Measurements from ENCODE around the gene TRABD2A. TPM values are rescaled to one million over a fixed set of nuclear protein-coding genes. Genes with fewer than 3 reads are reported as not detected.

TRABD2A gene
- total RNA-seq, 3 donors from 2014 or later (not counting 1 experiment from before 2014, with no cell fraction given), result 1.4 to 6.3 (median 6.3) TPM

- TF ChIP-seq CTCF (IDR thresholded peaks at IDR 0.05), result no peak
- H3K36me3 Mint-ChIP-seq, result no peaks in the 10 kb centered on the region
- no peak overlapping the region for H3K27ac Mint-ChIP-seq
- Histone ChIP-seq H3K36me3 (ENCODE audit: control insufficient read depth, insufficient read depth, low read length) (no peaks in the 10 kb centered on the region), H3K4me1 (ENCODE audit: control insufficient read depth, insufficient read depth, low read length) (peaks cover 37% of the 10 kb centered on the region), H3K9me3 (ENCODE audit: control insufficient read depth, insufficient read depth, low read length) (no peaks in the 10 kb centered on the region), H3K4me3 (ENCODE audit: low read length) (no peak overlapping the region), H3K27me3 (ENCODE audit: control insufficient read depth, insufficient read depth, low read length) (peaks cover 6% of the 10 kb centered on the region), H3K27ac (ENCODE audit: low read length) (no peak overlapping the region)
- WGBS (ENCODE audit: insufficient coverage), result 100% methylated on average over 2 of the region's 2 CpGs
- H3K4me3 Mint-ChIP-seq, result no peak overlapping the region
- peaks cover 6 to 11% of the 10 kb centered on the region in 2 donors for H3K27me3 Mint-ChIP-seq (ENCODE audit: low read depth in 2 of 2)
- intact Hi-C loops (cut with micrococcal nuclease), result loop anchor here (10.0 kb wide), 1 partner anchor 100 kb away; no protein-coding TSS in a partner anchor
- DNase-seq (no peak), ATAC-seq (no peak)
- peaks cover 54 to 56% of the 10 kb centered on the region in 2 donors for H3K4me1 Mint-ChIP-seq
- no peaks in the 10 kb centered on the region for H3K9me3 Mint-ChIP-seq
Observed at GRCh38 chr2:84885111-84885510, 4.2 kb upstream of the TRABD2A start.

- H3K27me3 ChIP-seq (ENCODE audit: control insufficient read depth, insufficient read depth, low read length), result peaks cover 8% of the 10 kb centered on the region
- TF ChIP-seq CTCF (IDR thresholded peaks at IDR 0.05), result no peak
- no peak overlapping the region for H3K4me3 Mint-ChIP-seq
- peaks cover 9 to 17% of the 10 kb centered on the region in 2 donors for H3K27me3 Mint-ChIP-seq (ENCODE audit: low read depth in 2 of 2)
- intact Hi-C loops (cut with micrococcal nuclease), result loop anchor here (10.0 kb wide), 1 partner anchor 100 kb away; no protein-coding TSS in a partner anchor
- no peaks in the 10 kb centered on the region for H3K9me3 Mint-ChIP-seq
- H3K4me1 Mint-ChIP-seq, result peaks cover 53 to 56% of the 10 kb centered on the region in 2 donors
- no peak overlapping the region for H3K27ac ChIP-seq (ENCODE audit: low read length)
- H3K36me3 ChIP-seq (ENCODE audit: control insufficient read depth, insufficient read depth, low read length), result no peaks in the 10 kb centered on the region
- ATAC-seq (no peak), DNase-seq (no peak)
- H3K9me3 ChIP-seq (ENCODE audit: control insufficient read depth, insufficient read depth, low read length), result no peaks in the 10 kb centered on the region
- no peak overlapping the region for H3K4me3 ChIP-seq (ENCODE audit: low read length)
- no peak overlapping the region for H3K27ac Mint-ChIP-seq
- H3K36me3 Mint-ChIP-seq, result no peaks in the 10 kb centered on the region
- peaks cover 44% of the 10 kb centered on the region for H3K4me1 ChIP-seq (ENCODE audit: control insufficient read depth, insufficient read depth, low read length)
Observed at GRCh38 chr2:84884449-84884848, 3.6 kb upstream of the TRABD2A start.

GRCh38 chr2:84882775-84883550 is 2.1 kb upstream of the TRABD2A start:
- Mint-ChIP-seq H3K4me1 (peaks cover 39 to 44% of the 10 kb centered on the region in 2 donors), H3K4me3 (peak overlapping the region; percentile 98), H3K27me3 (ENCODE audit: low read depth in 2 of 2) (peaks cover 9 to 21% of the 10 kb centered on the region in 2 donors), H3K27ac (peak overlapping the region; percentile 1 to 71), H3K36me3 (no peaks in the 10 kb centered on the region), H3K9me3 (no peaks in the 10 kb centered on the region)
- TF ChIP-seq CTCF (IDR thresholded peaks at IDR 0.05), result no peak
- DNase-seq (no peak), ATAC-seq (no peak)
- Histone ChIP-seq H3K27ac (ENCODE audit: low read length) (no peak overlapping the region), H3K4me1 (ENCODE audit: control insufficient read depth, insufficient read depth, low read length) (peaks cover 33% of the 10 kb centered on the region), H3K27me3 (ENCODE audit: control insufficient read depth, insufficient read depth, low read length) (peaks cover 8% of the 10 kb centered on the region), H3K36me3 (ENCODE audit: control insufficient read depth, insufficient read depth, low read length) (no peaks in the 10 kb centered on the region), H3K4me3 (ENCODE audit: low read length) (no peak overlapping the region), H3K9me3 (ENCODE audit: control insufficient read depth, insufficient read depth, low read length) (no peaks in the 10 kb centered on the region)
- 84% methylated on average over 2 of the region's 4 CpGs for WGBS (ENCODE audit: insufficient coverage)
- intact Hi-C loops (cut with micrococcal nuclease), result loop anchor here (1.0 to 10.0 kb wide), 3 partner anchors 98 to 388 kb away; no protein-coding TSS in a partner anchor

Data from natural killer cell (primary cell).